Measurements from ENCODE around the gene AFMID. TPM values are rescaled to one million over a fixed set of nuclear protein-coding genes. Genes with fewer than 3 reads are reported as not detected.

The AFMID gene
- total RNA-seq, 1 experiment from 2014 or later: 59.3 TPM

- Histone ChIP-seq H3K4me3 (ENCODE audit: low read depth in 2 of 2, low read length in 2 of 2) (no peak overlapping the region), H3K27me3 (ENCODE audit: control insufficient read depth, insufficient read depth, low read length) (no peaks in the 10 kb centered on the region), H3K9me3 (ENCODE audit: control insufficient read depth, insufficient read depth, low read depth, low read length) (no peaks in the 10 kb centered on the region), H3K36me3 (ENCODE audit: control insufficient read depth, insufficient read depth, low read length) (peaks cover 3% of the 10 kb centered on the region), H3K4me1 (ENCODE audit: control insufficient read depth, insufficient read depth, low read length) (peaks cover 56% of the 10 kb centered on the region), H3K27ac (ENCODE audit: low read length) (0 out of 2 replicates have a peak overlapping the region, but pooled peaks have one; percentile 37)
- intact Hi-C loops (cut with micrococcal nuclease; ENCODE audit: unreplicated experiment): loop anchor here (5.0 kb wide), 1 partner anchor 63 kb away; no protein-coding TSS in a partner anchor
- no peak for DNase-seq (ENCODE audit: low read depth, low spot score)
- TF ChIP-seq CTCF (IDR thresholded peaks at IDR 0.05): no peak
- no peak for TF ChIP-seq POLR2AphosphoS5 (IDR thresholded peaks at IDR 0.05; ENCODE audit: low read depth, low read length)
- no peak for TF ChIP-seq SIN3A (IDR thresholded peaks at IDR 0.05; ENCODE audit: borderline replicate concordance, insufficient read depth, low read depth, low read length)
- in situ Hi-C loops (cut with HindIII; ENCODE audit: low pct_unique_long_range_greater_than_20kb, low sequenced_read_pairs): no loop called here
- ChIA-PET POLR2A (interaction anchor here (0.5 to 0.6 kb wide), 3 partner anchors 8 to 521 kb away, joined by 3 to 7 read pairs (median 7); no protein-coding TSS in a partner anchor), CTCF (interaction anchor here (0.7 kb wide), 1 partner anchor 87 kb away, joined by 3 read pairs; no protein-coding TSS in a partner anchor)
- ATAC-seq: no peak
- BruUV-seq (replicated peaks): no TSS peak
Measured at GRCh38 chr17:78175643-78175981, 11.6 kb upstream of the AFMID start.

- peaks cover 47% of the 10 kb centered on the region for H3K4me1 ChIP-seq (ENCODE audit: control insufficient read depth, insufficient read depth, low read length)
- H3K27ac ChIP-seq (ENCODE audit: low read length): peak overlapping the region; percentile 24; the same call in 1 of the 2 replicates
- H3K27me3 ChIP-seq (ENCODE audit: control insufficient read depth, insufficient read depth, low read length): no peaks in the 10 kb centered on the region
- peaks cover 3% of the 10 kb centered on the region; the same call in 1 of the 2 replicates for H3K36me3 ChIP-seq (ENCODE audit: control insufficient read depth, insufficient read depth, low read length)
- in situ Hi-C loops (cut with HindIII; ENCODE audit: low pct_unique_long_range_greater_than_20kb, low sequenced_read_pairs): no loop called here
- ChIA-PET CTCF (interaction anchor here (0.7 to 1.1 kb wide), 4 partner anchors 9 to 156 kb away, joined by 4 to 5 read pairs (median 4); partner anchors contain the start of gene TK1), POLR2A (no interaction called here)
- BruUV-seq (replicated peaks): no TSS peak
- TF ChIP-seq CTCF (IDR thresholded peaks at IDR 0.05) (peak; percentile 99), REST (IDR thresholded peaks at IDR 0.05; ENCODE audit: insufficient read depth in 1 of 2, low read depth in 2 of 2, low read length in 1 of 2) (no peak), SIN3A (IDR thresholded peaks at IDR 0.05; ENCODE audit: borderline replicate concordance, insufficient read depth, low read depth, low read length) (no peak), TCF7L2 (IDR thresholded peaks at IDR 0.05; ENCODE audit: low read depth, low read length) (no peak), POLR2AphosphoS5 (IDR thresholded peaks at IDR 0.05; ENCODE audit: low read depth, low read length) (peak; percentile 65)
- no peak overlapping the region for H3K4me3 ChIP-seq (ENCODE audit: low read depth in 2 of 2, low read length in 2 of 2)
- no peaks in the 10 kb centered on the region for H3K9me3 ChIP-seq (ENCODE audit: control insufficient read depth, insufficient read depth, low read depth, low read length)
- peak; percentile 67 for ATAC-seq
- intact Hi-C loops (cut with micrococcal nuclease; ENCODE audit: unreplicated experiment): loop anchor here (5.0 kb wide), 1 partner anchor 64 kb away; no protein-coding TSS in a partner anchor
- DNase-seq (ENCODE audit: low read depth, low spot score): no peak
Measured at GRCh38 chr17:78176548-78177025, 10.6 kb upstream of the AFMID start.
